WTC11 (cell line): ENCODE results near the gene NUAK2.

Source experiments
- AFF4 ChIP-seq: sonication (generic); formaldehyde crosslinking; IDR thresholded peaks from 2 replicates; pipeline ENCODE4 v1.8.1; 2023; ENCODE audit warnings: mild to moderate bottlenecking, missing genetic modification reagents, borderline replicate concordance
- CDX4 ChIP-seq: fragments of 250-450 bp; sonication (Bioruptor Pico); IDR thresholded peaks from 2 replicates; pipeline ENCODE4 v1.9.0; 2021; ENCODE audit warnings: moderate library complexity, mild to moderate bottlenecking, inconsistent platforms, borderline replicate concordance
- CTCF ChIP-seq: fragments of 200-600 bp; IDR thresholded peaks from 2 replicates; pipeline ENCODE4 v1.8.0; 2022; ENCODE audit warnings: antibody characterized with exemption
- ELF4 ChIP-seq: sonication (generic); formaldehyde crosslinking; IDR thresholded peaks from 2 replicates; pipeline ENCODE4 v1.8.1; 2022; ENCODE audit warnings: low read depth, mild to moderate bottlenecking, moderate library complexity, missing genetic modification reagents
- MAX ChIP-seq: sonication (generic); formaldehyde crosslinking; IDR thresholded peaks from 2 replicates; pipeline ENCODE4 v1.8.0; 2022; ENCODE audit warnings: mild to moderate bottlenecking, missing genetic modification reagents
- NFYB ChIP-seq: sonication (generic); formaldehyde crosslinking; conservative IDR thresholded peaks from 2 replicates; pipeline ENCODE4 v1.8.0; 2022; ENCODE audit warnings: low read depth, missing genetic modification reagents
- RELA ChIP-seq: sonication (generic); formaldehyde crosslinking; IDR thresholded peaks from 2 replicates; pipeline ENCODE4 v1.8.1; 2022; ENCODE audit warnings: missing genetic modification reagents, mild to moderate bottlenecking, borderline replicate concordance
- SMAD3 ChIP-seq: sonication (generic); formaldehyde crosslinking; IDR thresholded peaks from 2 replicates; pipeline ENCODE4 v1.8.0; 2022; ENCODE audit warnings: missing genetic modification reagents, mild to moderate bottlenecking, borderline replicate concordance
- ZNF232 ChIP-seq: sonication (generic); formaldehyde crosslinking; IDR thresholded peaks from 2 replicates; pipeline ENCODE4 v1.8.0; 2022; ENCODE audit warnings: mild to moderate bottlenecking, missing genetic modification reagents
- ZNF263 ChIP-seq: sonication (generic); formaldehyde crosslinking; IDR thresholded peaks from 2 replicates; pipeline ENCODE4 v1.8.1; 2022; ENCODE audit warnings: low read depth, mild to moderate bottlenecking, moderate library complexity, missing genetic modification reagents
- TF ChIP-seq, protein P1 (sequence below): sonication (generic); formaldehyde crosslinking; IDR thresholded peaks from 2 replicates; pipeline ENCODE4 v1.8.1; 2023; ENCODE audit warnings: mild to moderate bottlenecking, missing genetic modification reagents
- TF ChIP-seq, protein P2 (sequence below): sonication (generic); formaldehyde crosslinking; IDR thresholded peaks from 2 replicates; pipeline ENCODE4 v1.8.1; 2023; ENCODE audit warnings: mild to moderate bottlenecking, moderate library complexity, missing genetic modification reagents

DNA sequence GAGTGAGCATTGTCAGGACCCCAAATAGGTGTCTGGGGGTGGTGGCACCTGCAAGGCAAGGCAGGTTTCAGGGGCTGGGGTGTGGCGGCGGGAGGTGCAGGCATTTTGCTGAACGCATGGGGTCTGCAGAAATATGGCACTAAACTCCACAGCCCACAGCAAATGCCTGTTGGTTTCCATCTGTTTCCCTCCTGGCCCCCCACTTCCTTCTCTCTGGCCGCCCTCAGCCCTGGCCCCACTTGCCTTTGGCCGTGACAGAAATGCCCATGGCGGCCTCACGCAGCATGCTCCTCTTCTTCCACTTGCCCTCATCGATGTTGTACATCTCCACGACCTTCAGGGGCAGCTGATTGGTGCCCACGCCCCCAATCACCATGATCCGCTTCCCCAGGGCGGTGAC is 21.4 kb upstream of the NUAK2 start:
- TF ChIP-seq NFYB (no peak), ZNF263 (CRISPR knock-in tag) (no peak), ELF4 (no peak), CTCF (no peak), CDX4 (CRISPR knock-in tag) (no peak), AFF4 (CRISPR knock-in tag) (no peak), MAX (no peak), SMAD3 (CRISPR knock-in tag) (no peak), RELA (CRISPR knock-in tag) (no peak), ZNF232 (CRISPR knock-in tag) (no peak)
- TF ChIP-seq, protein P1, sequence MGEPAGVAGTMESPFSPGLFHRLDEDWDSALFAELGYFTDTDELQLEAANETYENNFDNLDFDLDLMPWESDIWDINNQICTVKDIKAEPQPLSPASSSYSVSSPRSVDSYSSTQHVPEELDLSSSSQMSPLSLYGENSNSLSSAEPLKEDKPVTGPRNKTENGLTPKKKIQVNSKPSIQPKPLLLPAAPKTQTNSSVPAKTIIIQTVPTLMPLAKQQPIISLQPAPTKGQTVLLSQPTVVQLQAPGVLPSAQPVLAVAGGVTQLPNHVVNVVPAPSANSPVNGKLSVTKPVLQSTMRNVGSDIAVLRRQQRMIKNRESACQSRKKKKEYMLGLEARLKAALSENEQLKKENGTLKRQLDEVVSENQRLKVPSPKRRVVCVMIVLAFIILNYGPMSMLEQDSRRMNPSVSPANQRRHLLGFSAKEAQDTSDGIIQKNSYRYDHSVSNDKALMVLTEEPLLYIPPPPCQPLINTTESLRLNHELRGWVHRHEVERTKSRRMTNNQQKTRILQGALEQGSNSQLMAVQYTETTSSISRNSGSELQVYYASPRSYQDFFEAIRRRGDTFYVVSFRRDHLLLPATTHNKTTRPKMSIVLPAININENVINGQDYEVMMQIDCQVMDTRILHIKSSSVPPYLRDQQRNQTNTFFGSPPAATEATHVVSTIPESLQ = no peak
- TF ChIP-seq, protein P2, sequence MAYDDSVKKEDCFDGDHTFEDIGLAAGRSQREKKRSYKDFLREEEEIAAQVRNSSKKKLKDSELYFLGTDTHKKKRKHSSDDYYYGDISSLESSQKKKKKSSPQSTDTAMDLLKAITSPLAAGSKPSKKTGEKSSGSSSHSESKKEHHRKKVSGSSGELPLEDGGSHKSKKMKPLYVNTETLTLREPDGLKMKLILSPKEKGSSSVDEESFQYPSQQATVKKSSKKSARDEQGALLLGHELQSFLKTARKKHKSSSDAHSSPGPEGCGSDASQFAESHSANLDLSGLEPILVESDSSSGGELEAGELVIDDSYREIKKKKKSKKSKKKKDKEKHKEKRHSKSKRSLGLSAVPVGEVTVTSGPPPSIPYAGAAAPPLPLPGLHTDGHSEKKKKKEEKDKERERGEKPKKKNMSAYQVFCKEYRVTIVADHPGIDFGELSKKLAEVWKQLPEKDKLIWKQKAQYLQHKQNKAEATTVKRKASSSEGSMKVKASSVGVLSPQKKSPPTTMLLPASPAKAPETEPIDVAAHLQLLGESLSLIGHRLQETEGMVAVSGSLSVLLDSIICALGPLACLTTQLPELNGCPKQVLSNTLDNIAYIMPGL (CRISPR knock-in tag) = no peak
